Astrocyte (in vitro differentiated cells and primary cell): ENCODE data around the gene ATRIP. TPM values are rescaled to one million over a fixed set of nuclear protein-coding genes. Genes with fewer than 3 reads are reported as not detected.

Experiments
- DNase-seq: peaks from one replicate; pipeline ENCODE4 v3.0.0-alpha.2; 2010; ENCODE audit warnings: low read depth
- FAIRE-seq: peaks from 2 replicates; lab custom pipeline; 2011; peaks lifted over from hg19 to GRCh38; lab: Jason Lieb, UNC
- H2AFZ ChIP-seq: 2 replicates; pipeline ENCODE4 v1.6.0; 2012; ENCODE audit warnings: low read depth, low read length, inconsistent platforms
- H3K27ac ChIP-seq: 2 replicates; pipeline ENCODE4 v1.5.1; 2011; ENCODE audit warnings: low read depth, low read length, inconsistent platforms
- H3K27me3 ChIP-seq: 2 replicates; pipeline ENCODE4 v1.6.0; 2011; ENCODE audit warnings: low read length, inconsistent platforms; ENCODE audit not compliant: insufficient read depth
- H3K36me3 ChIP-seq: 2 replicates; pipeline ENCODE4 v1.5.1; 2011; ENCODE audit warnings: low read length, inconsistent platforms; ENCODE audit not compliant: insufficient read depth
- H3K4me1 ChIP-seq: 2 replicates; pipeline ENCODE4 v1.5.1; 2011; ENCODE audit warnings: low read length, inconsistent platforms; ENCODE audit not compliant: insufficient read depth
- H3K4me2 ChIP-seq: 2 replicates; pipeline ENCODE4 v1.6.0; 2012; ENCODE audit warnings: low read length, inconsistent platforms
- H3K4me3 ChIP-seq: 2 replicates; pipeline ENCODE4 v1.5.1; 2011; ENCODE audit warnings: low read depth, mild to moderate bottlenecking, low read length, inconsistent platforms; ENCODE audit not compliant: insufficient read depth
- H3K79me2 ChIP-seq: 2 replicates; pipeline ENCODE4 v1.6.0; 2012; ENCODE audit warnings: mild to moderate bottlenecking, low read length, inconsistent platforms; ENCODE audit not compliant: insufficient read depth
- H3K9ac ChIP-seq: 2 replicates; pipeline ENCODE4 v1.6.0; 2012; ENCODE audit warnings: mild to moderate bottlenecking, low read length, inconsistent platforms
- H3K9me3 ChIP-seq: 2 replicates; pipeline ENCODE4 v1.5.1; 2012; ENCODE audit warnings: low read depth, mild to moderate bottlenecking, low read length, inconsistent platforms; ENCODE audit not compliant: insufficient read depth
- H4K20me1 ChIP-seq: 2 replicates; pipeline ENCODE4 v1.6.0; 2012; ENCODE audit warnings: low read length, inconsistent platforms; ENCODE audit not compliant: insufficient read depth
- H3K27ac Mint-ChIP-seq: one replicate; pipeline ENCODE4 v1.8.0; 2021; ENCODE audit warnings: mild to moderate bottlenecking, mixed read lengths; ENCODE audit not compliant: unreplicated experiment
- H3K27me3 Mint-ChIP-seq: one replicate; pipeline ENCODE4 v1.8.0; 2021; ENCODE audit warnings: low read depth, mixed read lengths; ENCODE audit not compliant: unreplicated experiment
- H3K36me3 Mint-ChIP-seq: one replicate; pipeline ENCODE4 v1.8.0; 2021; ENCODE audit warnings: low read depth, mixed read lengths; ENCODE audit not compliant: unreplicated experiment
- H3K4me1 Mint-ChIP-seq: one replicate; pipeline ENCODE4 v1.8.0; 2021; ENCODE audit warnings: low read depth, mixed read lengths; ENCODE audit not compliant: unreplicated experiment
- H3K4me3 Mint-ChIP-seq: one replicate; pipeline ENCODE4 v1.8.0; 2021; ENCODE audit warnings: mild to moderate bottlenecking, moderate library complexity, mixed read lengths; ENCODE audit not compliant: unreplicated experiment
- H3K9me3 Mint-ChIP-seq: one replicate; pipeline ENCODE4 v1.8.0; 2021; ENCODE audit warnings: mild to moderate bottlenecking, mixed read lengths; ENCODE audit not compliant: unreplicated experiment
- EZH2 ChIP-seq: IDR thresholded peaks from 2 replicates; pipeline ENCODE4 v1.6.1; 2012; ENCODE audit warnings: mild to moderate bottlenecking, low read length, inconsistent platforms; ENCODE audit not compliant: insufficient read depth
- total RNA-seq: library from RNA; stranded (reverse); gene quantifications from 2 replicates; pipeline ENCODE4 v1.2.1, GENCODE V29; 2021
- TF ChIP-seq, protein P1 (sequence below): IDR thresholded peaks from 2 replicates; pipeline ENCODE4 v1.5.1; 2011; ENCODE audit warnings: low read depth, mild to moderate bottlenecking, inconsistent platforms, low read length, moderate library complexity; ENCODE audit not compliant: insufficient read depth

The ATRIP gene
- total RNA-seq, 1 donor from 2014 or later = 6.2 TPM

DNA sequence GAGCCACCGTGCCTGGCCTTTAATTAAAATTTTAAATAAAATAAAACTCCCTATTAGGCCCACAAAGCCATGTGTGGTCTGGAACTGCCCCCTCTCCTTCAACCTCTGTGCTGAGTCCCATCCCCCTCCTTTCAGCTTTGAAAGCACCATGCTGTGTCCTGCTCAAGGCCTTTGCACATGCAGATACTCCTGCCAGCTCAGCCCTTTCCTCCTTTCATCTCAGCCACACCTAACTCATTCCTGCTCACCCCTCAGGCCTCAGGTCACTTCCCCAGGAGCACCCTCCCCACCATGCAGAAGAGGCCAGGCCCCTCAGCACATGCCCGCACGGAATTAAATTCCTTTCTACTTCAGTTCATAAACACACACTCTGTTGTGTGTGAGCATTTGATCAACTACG is 28.1 kb downstream of the ATRIP start:
- Mint-ChIP-seq H3K4me3 (no peak overlapping the region), H3K36me3 (peaks cover 16% of the 10 kb centered on the region), H3K4me1 (peaks cover 14% of the 10 kb centered on the region), H3K9me3 (no peaks in the 10 kb centered on the region), H3K27ac (no peak overlapping the region), H3K27me3 (no peaks in the 10 kb centered on the region)
- Histone ChIP-seq H3K9me3 (no peaks in the 10 kb centered on the region), H3K79me2 (peaks cover 31% of the 10 kb centered on the region), H3K4me2 (no peak overlapping the region), H2AFZ (no peak overlapping the region), H3K4me1 (peaks cover 8% of the 10 kb centered on the region), H3K4me3 (no peak overlapping the region), H3K36me3 (no peaks in the 10 kb centered on the region), H3K27me3 (no peaks in the 10 kb centered on the region), H3K9ac (no peak overlapping the region), H3K27ac (no peak overlapping the region), H4K20me1 (no peaks in the 10 kb centered on the region)
- DNase-seq (no peak), FAIRE-seq (no peak)
- TF ChIP-seq, protein P1, sequence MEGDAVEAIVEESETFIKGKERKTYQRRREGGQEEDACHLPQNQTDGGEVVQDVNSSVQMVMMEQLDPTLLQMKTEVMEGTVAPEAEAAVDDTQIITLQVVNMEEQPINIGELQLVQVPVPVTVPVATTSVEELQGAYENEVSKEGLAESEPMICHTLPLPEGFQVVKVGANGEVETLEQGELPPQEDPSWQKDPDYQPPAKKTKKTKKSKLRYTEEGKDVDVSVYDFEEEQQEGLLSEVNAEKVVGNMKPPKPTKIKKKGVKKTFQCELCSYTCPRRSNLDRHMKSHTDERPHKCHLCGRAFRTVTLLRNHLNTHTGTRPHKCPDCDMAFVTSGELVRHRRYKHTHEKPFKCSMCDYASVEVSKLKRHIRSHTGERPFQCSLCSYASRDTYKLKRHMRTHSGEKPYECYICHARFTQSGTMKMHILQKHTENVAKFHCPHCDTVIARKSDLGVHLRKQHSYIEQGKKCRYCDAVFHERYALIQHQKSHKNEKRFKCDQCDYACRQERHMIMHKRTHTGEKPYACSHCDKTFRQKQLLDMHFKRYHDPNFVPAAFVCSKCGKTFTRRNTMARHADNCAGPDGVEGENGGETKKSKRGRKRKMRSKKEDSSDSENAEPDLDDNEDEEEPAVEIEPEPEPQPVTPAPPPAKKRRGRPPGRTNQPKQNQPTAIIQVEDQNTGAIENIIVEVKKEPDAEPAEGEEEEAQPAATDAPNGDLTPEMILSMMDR = no peak
- no peak for TF ChIP-seq EZH2

DNA sequence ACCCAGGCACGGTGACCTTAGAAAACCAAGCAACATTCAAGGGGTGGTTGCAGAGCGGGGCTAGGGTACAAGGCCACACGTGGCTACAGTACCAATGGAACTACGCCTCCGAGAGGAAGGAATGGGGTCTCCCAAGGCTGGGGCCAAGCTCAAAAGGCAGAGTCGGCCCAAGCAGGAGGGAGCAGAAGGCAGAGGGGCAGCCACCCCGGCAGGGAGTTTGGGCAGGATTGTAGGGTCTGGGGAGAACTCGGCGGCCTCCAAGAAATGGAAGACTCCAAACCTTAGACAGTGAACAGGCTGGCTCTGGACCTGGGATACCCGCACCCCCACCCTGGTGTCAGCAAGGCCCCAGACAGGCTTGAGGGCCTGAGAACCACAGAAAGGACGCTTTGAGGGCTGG is 28.7 kb downstream of the ATRIP start:
- H3K4me3 Mint-ChIP-seq = no peak overlapping the region
- no peak overlapping the region for H3K27ac Mint-ChIP-seq
- no peaks in the 10 kb centered on the region for H3K9me3 ChIP-seq
- H3K4me1 ChIP-seq = peaks cover 8% of the 10 kb centered on the region
- H3K4me3 ChIP-seq = no peak overlapping the region
- no peaks in the 10 kb centered on the region for H3K36me3 ChIP-seq
- peaks cover 15% of the 10 kb centered on the region for H3K36me3 Mint-ChIP-seq
- TF ChIP-seq, protein P1 = no peak
- no peak for DNase-seq
- H3K79me2 ChIP-seq = peaks cover 26% of the 10 kb centered on the region
- no peak overlapping the region for H2AFZ ChIP-seq
- H3K9ac ChIP-seq = no peak overlapping the region
- H3K4me1 Mint-ChIP-seq = peaks cover 11% of the 10 kb centered on the region
- no peak for FAIRE-seq
- H3K9me3 Mint-ChIP-seq = no peaks in the 10 kb centered on the region
- H4K20me1 ChIP-seq = no peaks in the 10 kb centered on the region
- no peak overlapping the region for H3K27ac ChIP-seq
- H3K27me3 Mint-ChIP-seq = no peaks in the 10 kb centered on the region
- H3K27me3 ChIP-seq = no peaks in the 10 kb centered on the region
- H3K4me2 ChIP-seq = no peak overlapping the region

DNA sequence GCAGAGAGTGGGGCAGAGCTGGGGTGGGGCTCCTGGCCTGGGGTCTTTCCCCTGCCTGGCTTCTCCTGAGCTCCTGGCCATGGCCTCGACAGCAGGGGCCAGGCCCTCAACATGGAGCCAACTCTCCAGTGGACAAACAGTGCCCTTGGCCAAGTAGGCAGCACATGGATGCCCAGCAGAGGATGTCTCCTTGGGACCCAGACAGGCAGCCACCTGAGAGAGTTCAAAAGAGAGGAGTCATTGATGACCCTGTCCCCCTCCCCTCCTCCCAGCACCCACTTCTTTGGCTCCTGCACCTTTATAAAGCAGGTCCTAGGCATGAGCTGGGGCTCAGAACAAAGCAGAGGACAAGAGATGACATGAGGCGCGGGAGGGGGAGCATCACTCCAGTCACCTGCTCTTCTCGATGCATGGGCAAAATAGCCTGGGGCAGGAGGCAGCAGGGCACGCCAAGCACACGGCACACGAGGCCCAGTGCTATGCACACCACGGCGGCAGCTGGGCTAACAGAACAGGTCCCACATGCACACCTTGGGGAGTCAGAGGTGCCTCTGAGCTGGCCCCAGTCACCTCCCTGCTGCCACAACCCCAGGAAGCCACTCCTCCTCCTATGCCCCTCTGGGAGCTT is 30.0 kb downstream of the ATRIP start:
- Histone ChIP-seq H3K9me3 (no peaks in the 10 kb centered on the region), H4K20me1 (no peaks in the 10 kb centered on the region), H3K4me2 (no peak overlapping the region), H3K4me1 (peaks cover 8% of the 10 kb centered on the region), H3K9ac (no peak overlapping the region), H3K36me3 (no peaks in the 10 kb centered on the region), H3K79me2 (peaks cover 14% of the 10 kb centered on the region), H2AFZ (no peak overlapping the region), H3K4me3 (no peak overlapping the region), H3K27me3 (no peaks in the 10 kb centered on the region), H3K27ac (no peak overlapping the region)
- no peak overlapping the region for H3K4me3 Mint-ChIP-seq
- H3K27ac Mint-ChIP-seq = no peak overlapping the region
- no peak for FAIRE-seq
- DNase-seq = no peak
- H3K9me3 Mint-ChIP-seq = no peaks in the 10 kb centered on the region
- peaks cover 11% of the 10 kb centered on the region for H3K4me1 Mint-ChIP-seq
- TF ChIP-seq, protein P1 = no peak
- TF ChIP-seq EZH2 = no peak
- peaks cover 16% of the 10 kb centered on the region for H3K36me3 Mint-ChIP-seq
- no peaks in the 10 kb centered on the region for H3K27me3 Mint-ChIP-seq
